Sigmoid colon (tissue), 7 donors: Measurements from ENCODE around the gene SPARCL1. TPM values are rescaled to one million over a fixed set of nuclear protein-coding genes. Genes with fewer than 3 reads are reported as not detected.

Experiments
- DNase-seq: peaks from one replicate; pipeline ENCODE4 v3.0.0-alpha.2; 2019
- H3K27ac ChIP-seq, 4 donors: fragments of 200-600 bp; sonication (generic); one replicate each; pipeline ENCODE4 v1.5.1; 2016 to 2019; ENCODE audit warnings: mild to moderate bottlenecking in 1 of 4
- H3K27me3 ChIP-seq, 3 donors: fragments of 200-600 bp; sonication (generic); one replicate each; pipeline ENCODE4 v1.5.1; 2019; ENCODE audit warnings: mild to moderate bottlenecking in 1 of 3
- H3K36me3 ChIP-seq, 4 donors: fragments of 200-600 bp; sonication (generic); one replicate each; pipeline ENCODE4 v1.5.1; 2016 to 2019
- H3K4me1 ChIP-seq, 4 donors: fragments of 200-600 bp; sonication (generic); one replicate each; pipeline ENCODE4 v1.5.1; 2017 to 2019
- H3K4me3 ChIP-seq, 4 donors: fragments of 200-600 bp; sonication (generic); one replicate each; pipeline ENCODE4 v1.5.1; 2017 to 2019; ENCODE audit warnings: mild to moderate bottlenecking in 2 of 4, moderate library complexity in 1 of 4
- H3K9me3 ChIP-seq, 4 donors: fragments of 200-600 bp in 3 of 4; sonication (generic) in 3 of 4; one replicate each; pipeline versions ENCODE4 v1.5.1 to v1.6.1; 2013 to 2019
- CTCF ChIP-seq, 4 experiments: fragments of 450-650 bp in 3 of 4; fragments of 200-600 bp in 1 of 4; IDR thresholded peaks; one replicate each; pipeline ENCODE4 v1.5.1; 2016 to 2019; ENCODE audit warnings: antibody characterized with exemption in 4 of 4, mild to moderate bottlenecking in 3 of 4, moderate library complexity in 2 of 4
- EP300 ChIP-seq, 4 donors: sonication (generic); formaldehyde crosslinking; IDR thresholded peaks; one replicate each; pipeline ENCODE4 v1.6.1; 2017; ENCODE audit warnings: antibody characterized with exemption in 4 of 4
- POLR2A ChIP-seq, 2 donors: fragments of 450-650 bp; IDR thresholded peaks; one replicate each; pipeline ENCODE4 v1.6.1; 2016; ENCODE audit warnings: antibody characterized with exemption in 2 of 2, mild to moderate bottlenecking in 2 of 2, moderate library complexity in 2 of 2
- POLR2AphosphoS5 ChIP-seq, 4 donors: sonication (generic); formaldehyde crosslinking; IDR thresholded peaks; one replicate each; pipeline ENCODE4 v1.6.1; 2017; ENCODE audit warnings: antibody characterized with exemption in 4 of 4
- WGBS, 2 donors: extraction: QIAGEN DNeasy Blood & Tissue Kit; methylation state at CpG; one replicate each; pipeline ENCODE4 v1.1.7; 2013; 5-methylcytosine and 5-hydroxymethylcytosine counted together
- intact Hi-C: fragments of 100-400 bp; cut with DNase I; formaldehyde crosslinking; loops from one replicate; pipeline ENCODE4 v1.15.1; 2023
- polyA plus RNA-seq, 3 donors: library from polyadenylated mRNA; stranded (reverse); fragments of 200-250 nt; gene quantifications; one replicate each; pipeline ENCODE4 v1.2.3, GENCODE V29; 2013
- total RNA-seq, 4 donors: library from RNA; depleted of rRNA; stranded (reverse); fragments of >200 nt; gene quantifications; one replicate each; pipeline ENCODE4 v1.1.0, GENCODE V29; 2016
- donor health status: healthy with polysubstance abuse.
- donor health status: Bipolar disorder and iron deficiency.
- donor health status: healthy.

The SPARCL1 gene
- total and polyA plus RNA-seq, 7 donors, result 10.4 to 1,386 (median 1,005) TPM

- WGBS, 2 donors, result 48 to 73% methylated on average over 1 of the region's 1 CpG
- intact Hi-C loops, result loop anchor here (5.0 kb wide), 1 partner anchor 485 kb away; no protein-coding TSS in a partner anchor
- TF ChIP-seq CTCF (IDR thresholded peaks at IDR 0.05), result no peak
- peak; percentile 60 to 82 (median 68) for TF ChIP-seq POLR2AphosphoS5 (IDR thresholded peaks at IDR 0.05)
- peak in 3 of 4 donors; percentile 10 to 66 (median 38) for TF ChIP-seq EP300 (IDR thresholded peaks at IDR 0.05)
- Histone ChIP-seq H3K36me3 (no peaks in the 10 kb centered on the region), H3K4me3 (no peak overlapping the region), H3K27ac (peak overlapping the region; percentile 89 to 91 (median 91)), H3K27me3 (no peaks in the 10 kb centered on the region), H3K9me3 (no peaks in the 10 kb centered on the region), H3K4me1 (peaks cover 0 to 32% (median 28%) of the 10 kb centered on the region in 4 donors)
- no peak for DNase-seq
These were observed 2.9 kb upstream of the SPARCL1 start for GRCh38 chr4:87532109-87532508.

- H3K9me3 ChIP-seq, result no peaks in the 10 kb centered on the region
- WGBS, 2 donors, result 73 to 74% methylated on average over 5 of the region's 5 CpGs
- intact Hi-C loops, result loop anchor here (5.0 kb wide), 1 partner anchor 486 kb away; no protein-coding TSS in a partner anchor
- H3K4me1 ChIP-seq, result peaks cover 0 to 32% (median 28%) of the 10 kb centered on the region in 4 donors
- no peaks in the 10 kb centered on the region for H3K27me3 ChIP-seq
- no peak overlapping the region for H3K4me3 ChIP-seq
- H3K36me3 ChIP-seq, result no peaks in the 10 kb centered on the region
- H3K27ac ChIP-seq, result peak overlapping the region; percentile 89 to 91 (median 91)
- DNase-seq, result no peak
- TF ChIP-seq POLR2AphosphoS5 (IDR thresholded peaks at IDR 0.05) (no peak), POLR2A (IDR thresholded peaks at IDR 0.05) (no peak), CTCF (IDR thresholded peaks at IDR 0.05) (no peak), EP300 (IDR thresholded peaks at IDR 0.05) (no peak)
These were observed 2.4 kb upstream of the SPARCL1 start for GRCh38 chr4:87531621-87532020.

GRCh38 chr4:87530868-87531267 lies 1.7 kb upstream of the SPARCL1 start:
- H3K4me3 ChIP-seq, result peak overlapping the region in 3 of 4 donors; percentile 56 to 59 (median 58)
- H3K36me3 ChIP-seq, result no peaks in the 10 kb centered on the region
- no peaks in the 10 kb centered on the region for H3K9me3 ChIP-seq
- intact Hi-C loops, result loop anchor here (5.0 kb wide), 1 partner anchor 486 kb away; no protein-coding TSS in a partner anchor
- peak; percentile 95 for DNase-seq
- peak overlapping the region; percentile 89 to 91 (median 91) for H3K27ac ChIP-seq
- 53 to 64% methylated on average over 4 of the region's 4 CpGs for WGBS, 2 donors
- peak; percentile 96 to 99 (median 97) for TF ChIP-seq EP300 (IDR thresholded peaks at IDR 0.05)
- TF ChIP-seq CTCF (IDR thresholded peaks at IDR 0.05), result no peak
- peak; percentile 96 to 97 (median 96) for TF ChIP-seq POLR2AphosphoS5 (IDR thresholded peaks at IDR 0.05)
- peak in 1 of 2 donors; percentile 49 for TF ChIP-seq POLR2A (IDR thresholded peaks at IDR 0.05)
- H3K27me3 ChIP-seq, result no peaks in the 10 kb centered on the region
- H3K4me1 ChIP-seq, result peaks cover 0 to 32% (median 28%) of the 10 kb centered on the region in 4 donors

- no peak for DNase-seq
- Histone ChIP-seq H3K4me3 (peak overlapping the region; percentile 52 to 59 (median 57)), H3K36me3 (no peaks in the 10 kb centered on the region), H3K4me1 (peaks cover 0 to 33% (median 29%) of the 10 kb centered on the region in 4 donors), H3K27ac (peak overlapping the region; percentile 89 to 91 (median 91)), H3K9me3 (no peaks in the 10 kb centered on the region), H3K27me3 (no peaks in the 10 kb centered on the region)
- intact Hi-C loops, result loop anchor here (5.0 kb wide), 1 partner anchor 487 kb away; no protein-coding TSS in a partner anchor
- 51 to 57% methylated on average over 1 of the region's 1 CpG for WGBS, 2 donors
- TF ChIP-seq EP300 (IDR thresholded peaks at IDR 0.05) (no peak), POLR2AphosphoS5 (IDR thresholded peaks at IDR 0.05) (no peak)
These were observed 1.1 kb upstream of the SPARCL1 start for GRCh38 chr4:87530229-87530628.

GRCh38 chr4:87527431-87528220 lies 1.6 kb downstream of the SPARCL1 start:
- no peak for DNase-seq
- no peaks in the 10 kb centered on the region for H3K9me3 ChIP-seq
- peaks cover 0 to 59% (median 53%) of the 10 kb centered on the region in 4 donors for H3K4me1 ChIP-seq
- H3K27me3 ChIP-seq, result no peaks in the 10 kb centered on the region
- H3K36me3 ChIP-seq, result peaks cover 0 to 15% (median 0%) of the 10 kb centered on the region in 4 donors
- H3K27ac ChIP-seq, result peak overlapping the region; percentile 89 to 91 (median 91)
- H3K4me3 ChIP-seq, result peak overlapping the region; percentile 52 to 59 (median 57)
- peak; percentile 41 to 57 (median 51) for TF ChIP-seq POLR2AphosphoS5 (IDR thresholded peaks at IDR 0.05)
- TF ChIP-seq CTCF (IDR thresholded peaks at IDR 0.05), result no peak
- 51% methylated on average over 2 of the region's 2 CpGs for WGBS, 2 donors
- intact Hi-C loops, result no loop called here
